K562 (cell line): Measurements from ENCODE around the gene HEXD. TPM values are rescaled to one million over a fixed set of nuclear protein-coding genes. Genes with fewer than 3 reads are reported as not detected.
A peak's percentile ranks its signal among the peaks of the same experiment; 100 is the strongest.

Experiments used
- ATAC-seq: fragments of 200-7000 bp; cut with Tn5 transposase; 3 replicates; pipeline ENCODE4 v1.9.1; 2020; ENCODE audit warnings: moderate library complexity
- BruUV-seq: library from RNA; stranded (reverse); fragments of 400-500 nt; replicated peaks from 2 replicates; lab custom pipeline; 2021; lab: Mats Ljungman, UMichigan
- CTCF ChIA-PET: fragments of 300-600 bp; formaldehyde crosslinking; extraction: SDS; loops from one replicate; lab custom pipeline; 2021; ENCODE audit warnings: low intra/inter-chr PET ratio; lab: Yijun Ruan, JAX
- POLR2A ChIA-PET: fragments of 300-600, 350-650 bp; sonication (Branson Sonifier 250); formaldehyde crosslinking; extraction: SDS; loops from one replicate; lab custom pipeline; 2021; ENCODE audit warnings: antibody characterized with exemption, inconsistent platforms; lab: Yijun Ruan, JAX
- DNase-seq, 4 experiments: peaks; one replicate each; pipeline versions ENCODE4 v3.0.0 to v3.0.0-alpha.2; 2011 to 2018; ENCODE audit warnings: low spot score in 3 of 4, mixed read lengths in 3 of 4; ENCODE audit errors: extremely low read depth in 1 of 4
- FAIRE-seq: peaks from 2 replicates; lab custom pipeline; 2011; peaks lifted over from hg19 to GRCh38; lab: Jason Lieb, UNC
- H2AFZ ChIP-seq: 2 replicates; pipeline ENCODE4 v1.6.0; 2011; ENCODE audit warnings: low read depth, low read length, control low read depth, inconsistent platforms
- H3K27ac ChIP-seq: fragments of 200-600 bp; 3 replicates; pipeline ENCODE4 v1.8.0; 2011; ENCODE audit warnings: low read depth, mild to moderate bottlenecking, control low read depth, inconsistent platforms, low read length, moderate library complexity, mixed read lengths; ENCODE audit errors: extremely low read depth
- H3K27me3 ChIP-seq, 2 experiments: fragments of 300-600 bp in 1 of 2; 2 replicates in 1 of 2; 3 replicates in 1 of 2; pipeline versions ENCODE4 v1.6.0 to v1.8.0; 2011; ENCODE audit warnings: inconsistent platforms in 2 of 2, low read length in 2 of 2, mild to moderate bottlenecking in 1 of 2, mixed read lengths in 1 of 2, moderate library complexity in 1 of 2; ENCODE audit not compliant: control insufficient read depth in 2 of 2, insufficient read depth in 2 of 2
- H3K36me3 ChIP-seq: fragments of 300-600 bp; 3 replicates; pipeline ENCODE4 v1.8.0; 2011; ENCODE audit warnings: mild to moderate bottlenecking, low read length, inconsistent platforms; ENCODE audit not compliant: control insufficient read depth, insufficient read depth
- H3K4me1 ChIP-seq, 2 experiments: fragments of 200-600 bp in 1 of 2; replicated peaks in 1 of 2; 2 replicates in 1 of 2; 3 replicates in 1 of 2; pipeline versions ENCODE4 v1.5.1 to v1.8.0; 2011; ENCODE audit warnings: inconsistent platforms in 2 of 2, low read length in 2 of 2, mild to moderate bottlenecking in 1 of 2, mixed read lengths in 1 of 2, moderate library complexity in 1 of 2; ENCODE audit not compliant: control insufficient read depth in 2 of 2, insufficient read depth in 2 of 2
- H3K4me2 ChIP-seq: 2 replicates; pipeline ENCODE4 v1.6.1; 2011; ENCODE audit warnings: low read length, control low read depth, inconsistent platforms, mixed read lengths; ENCODE audit not compliant: insufficient read depth
- H3K4me3 ChIP-seq: fragments of 200-600 bp; sonication (generic), shearing (Covaris generic); 2 replicates; pipeline ENCODE4 v1.5.1; 2016; ENCODE audit warnings: control low read depth, inconsistent platforms
- H3K79me2 ChIP-seq: fragments of 200-600 bp; 3 replicates; pipeline ENCODE4 v1.8.0; 2011; ENCODE audit warnings: low read length, inconsistent platforms; ENCODE audit not compliant: control insufficient read depth, insufficient read depth
- H3K9ac ChIP-seq, 2 experiments: 2 replicates each; pipeline versions ENCODE4 v1.6.0 to v1.6.1; 2011; ENCODE audit warnings: low read depth in 2 of 2, low read length in 2 of 2, control low read depth in 1 of 2, inconsistent platforms in 1 of 2, mild to moderate bottlenecking in 1 of 2, mixed read lengths in 1 of 2; ENCODE audit not compliant: insufficient read depth in 1 of 2
- H3K9me1 ChIP-seq: one replicate; pipeline ENCODE4 v1.6.0; 2011; ENCODE audit warnings: inconsistent platforms, mild to moderate bottlenecking, low read length, moderate library complexity; ENCODE audit not compliant: control insufficient read depth, insufficient read depth
- H3K9me3 ChIP-seq: replicated peaks from 2 replicates; pipeline ENCODE4 v1.5.1; 2011; ENCODE audit warnings: low read depth, low read length, inconsistent platforms; ENCODE audit not compliant: control insufficient read depth, insufficient read depth
- H4K20me1 ChIP-seq: replicated peaks from 2 replicates; pipeline ENCODE4 v1.6.1; 2011; ENCODE audit warnings: low read length, inconsistent platforms, mixed read lengths; ENCODE audit not compliant: control insufficient read depth, insufficient read depth
- BACH1 ChIP-seq: fragments of 200-800 bp; sonication (Bioruptor generic); IDR thresholded peaks from 2 replicates; pipeline ENCODE4 v1.6.1; 2016; ENCODE audit warnings: missing genetic modification characterization, missing compliant biosample characterization
- BRD4 ChIP-seq: fragments of 200-600 bp; sonication (generic); IDR thresholded peaks from 2 replicates; pipeline ENCODE4 v1.6.1; 2017; ENCODE audit warnings: inconsistent platforms
- CBX5 ChIP-seq: IDR thresholded peaks from 2 replicates; pipeline ENCODE4 v1.6.1; 2014; ENCODE audit warnings: low read depth, borderline replicate concordance
- ELF4 ChIP-seq: fragments of 450-650 bp; formaldehyde crosslinking; IDR thresholded peaks from 2 replicates; pipeline ENCODE4 v1.4.0; 2022; ENCODE audit warnings: missing genetic modification characterization
- GATAD2B ChIP-seq: fragments of 450-650 bp; IDR thresholded peaks from 2 replicates; pipeline ENCODE4 v1.6.1; 2017; ENCODE audit warnings: mild to moderate bottlenecking, borderline replicate concordance
- GTF2F1 ChIP-seq: IDR thresholded peaks from 2 replicates; pipeline ENCODE4 v1.6.1; 2011; ENCODE audit warnings: low read depth, low read length, improper control_type of control experiment
- ILK ChIP-seq: fragments of 450-650 bp; IDR thresholded peaks from 2 replicates; pipeline ENCODE4 v1.6.1; 2016; ENCODE audit warnings: missing genetic modification characterization, low read depth, mild to moderate bottlenecking, missing compliant biosample characterization, moderate library complexity, borderline replicate concordance
- KLF13 ChIP-seq: fragments of 450-650 bp; IDR thresholded peaks from 2 replicates; pipeline ENCODE4 v1.6.1; 2016; ENCODE audit warnings: missing genetic modification characterization, low read depth, mild to moderate bottlenecking, missing compliant biosample characterization, moderate library complexity, borderline replicate concordance
- KLF16 ChIP-seq: IDR thresholded peaks from 2 replicates; pipeline ENCODE4 v1.6.1; 2016; ENCODE audit warnings: antibody characterized with exemption
- NONO ChIP-seq, 2 experiments: fragments of 200-400 bp in 1 of 2; fragments of 450-650 bp in 1 of 2; formaldehyde crosslinking in 1 of 2; IDR thresholded peaks; 2 replicates each; pipeline ENCODE4 v1.6.1; 2017; ENCODE audit warnings: low read depth in 2 of 2, mild to moderate bottlenecking in 2 of 2, moderate library complexity in 2 of 2, low read length in 1 of 2
- SIN3A ChIP-seq, 2 experiments: fragments of 150-350 bp in 1 of 2; IDR thresholded peaks; 2 replicates each; pipeline ENCODE4 v1.6.1; 2011 to 2016; ENCODE audit warnings: borderline replicate concordance in 2 of 2, low read depth in 2 of 2, low read length in 2 of 2, mild to moderate bottlenecking in 2 of 2, moderate library complexity in 2 of 2; ENCODE audit not compliant: control insufficient read depth in 1 of 2
- TAF15 ChIP-seq: fragments of 200-400 bp; formaldehyde crosslinking; IDR thresholded peaks from 2 replicates; pipeline ENCODE4 v1.6.1; 2017; ENCODE audit warnings: mild to moderate bottlenecking, low read depth, low read length, moderate library complexity
- TRIM25 ChIP-seq: fragments of 450-650 bp; IDR thresholded peaks from 2 replicates; pipeline ENCODE4 v1.7.0; 2016; ENCODE audit warnings: borderline replicate concordance
- XRCC3 ChIP-seq: fragments of 450-650 bp; IDR thresholded peaks from 2 replicates; pipeline ENCODE4 v1.6.1; 2017; ENCODE audit warnings: mild to moderate bottlenecking, moderate library complexity
- XRCC4 ChIP-seq: IDR thresholded peaks from one replicate; pipeline ENCODE4 v1.6.1; 2011; ENCODE audit not compliant: insufficient read depth, insufficient read length; ENCODE audit errors: extremely low read depth
- YBX1 ChIP-seq: fragments of 450-650 bp; IDR thresholded peaks from 2 replicates; pipeline ENCODE4 v1.7.1; 2016; ENCODE audit warnings: mild to moderate bottlenecking
- ZNF354B ChIP-seq: fragments of 250-450 bp; sonication (Bioruptor Pico); IDR thresholded peaks from 2 replicates; pipeline ENCODE4 v1.4.0; 2020
- WGBS: fragments of 100-300 bp; shearing (Covaris generic); methylation state at CpG from one replicate; pipeline ENCODE4 v1.1.6; 2016; ENCODE audit warnings: low coverage, mixed read lengths; ENCODE audit not compliant: insufficient coverage; ENCODE audit errors: missing lambda C conversion rate; 5-methylcytosine and 5-hydroxymethylcytosine counted together
- in situ Hi-C: fragments of 300-500 bp; cut with MboI; formaldehyde crosslinking; loops from 4 replicates; pipeline ENCODE4 v1.15.0; 2018; ENCODE audit warnings: inconsistent platforms, mixed read lengths
- intact Hi-C: fragments of 100-400 bp; cut with micrococcal nuclease; formaldehyde crosslinking; loops from 2 replicates; pipeline ENCODE4 v1.14.2; 2022
- polyA plus RNA-seq, 8 experiments: library from polyadenylated mRNA; depleted of rRNA in 4 of 8; stranded (reverse) in 5 of 8; unstranded in 3 of 8; fragments of >200 nt; fragmentation: Nextera tagmentation in 2 of 8; fragmentation: Illumina TruSeq in 1 of 8; extraction: Ambion mirVana in 2 of 8; extraction: Trizol in 1 of 8; gene quantifications; 2 replicates each; pipeline versions ENCODE4 v1.2.1 to v1.2.3, GENCODE V29; 2011 to 2014; ENCODE audit warnings: inconsistent platforms in 1 of 8, missing spikeins in 1 of 8
- total RNA-seq, 7 experiments: library from RNA; depleted of rRNA in 6 of 7; stranded (reverse); fragments of >200 nt in 6 of 7; fragmentation: Illumina TruSeq in 2 of 7; extraction: Trizol in 2 of 7; gene quantifications; 2 replicates each; pipeline versions ENCODE4 v1.2.1 to v1.2.3, GENCODE V29; 2011 to 2021; ENCODE audit warnings: low replicate concordance in 1 of 7
- TF ChIP-seq, protein P1 (sequence below): fragments of 200-800 bp; sonication (Bioruptor generic); IDR thresholded peaks from 2 replicates; pipeline ENCODE4 v1.6.1; 2017; ENCODE audit warnings: missing genetic modification characterization, missing compliant biosample characterization

Gene HEXD
- total and polyA plus RNA-seq, 9 of the 15 experiments (the other 6 are each of a cell fraction or from before 2014, with no cell fraction given) = 1.0 to 25.3 (median 10.0) TPM

GRCh38 chr17:82457073-82457928, 39.2 kb downstream of the HEXD start (continued):
- TF ChIP-seq, protein P1, sequence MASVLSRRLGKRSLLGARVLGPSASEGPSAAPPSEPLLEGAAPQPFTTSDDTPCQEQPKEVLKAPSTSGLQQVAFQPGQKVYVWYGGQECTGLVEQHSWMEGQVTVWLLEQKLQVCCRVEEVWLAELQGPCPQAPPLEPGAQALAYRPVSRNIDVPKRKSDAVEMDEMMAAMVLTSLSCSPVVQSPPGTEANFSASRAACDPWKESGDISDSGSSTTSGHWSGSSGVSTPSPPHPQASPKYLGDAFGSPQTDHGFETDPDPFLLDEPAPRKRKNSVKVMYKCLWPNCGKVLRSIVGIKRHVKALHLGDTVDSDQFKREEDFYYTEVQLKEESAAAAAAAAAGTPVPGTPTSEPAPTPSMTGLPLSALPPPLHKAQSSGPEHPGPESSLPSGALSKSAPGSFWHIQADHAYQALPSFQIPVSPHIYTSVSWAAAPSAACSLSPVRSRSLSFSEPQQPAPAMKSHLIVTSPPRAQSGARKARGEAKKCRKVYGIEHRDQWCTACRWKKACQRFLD (CRISPR knock-in tag) = peak; percentile 66; the same call in 1 of the 2 replicates
- no peak for TF ChIP-seq YBX1
- TF ChIP-seq CBX5 = no peak
- TF ChIP-seq BACH1 (tag) = peak; percentile 46; the same call in 1 of the 2 replicates
- TF ChIP-seq XRCC4 = no peak
- no peak for TF ChIP-seq ZNF354B (CRISPR knock-in tag)
- TF ChIP-seq KLF16 = no peak

DNA sequence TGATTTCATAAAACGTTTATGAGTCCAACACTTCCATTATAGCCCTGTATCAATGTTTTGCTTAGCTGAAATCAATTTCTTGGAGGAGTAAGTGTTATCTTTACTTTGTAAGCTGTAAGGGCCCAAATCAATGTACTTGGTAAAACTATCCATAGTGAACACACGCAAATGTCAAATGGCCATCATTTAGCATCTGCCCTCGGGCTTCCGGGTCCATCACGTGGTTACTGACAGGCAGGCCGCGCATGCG, 39.7 kb downstream of the HEXD start:
- Histone ChIP-seq H3K9ac (peak overlapping the region; percentile 96 to 97), H3K9me1 (peaks cover 3% of the 10 kb centered on the region), H3K4me2 (peak overlapping the region; percentile 89), H2AFZ (0 out of 2 replicates have a peak overlapping the region, but pooled peaks have one; percentile 82), H3K4me1 (peaks cover 48 to 66% of the 10 kb centered on the region in 2 experiments), H3K27ac (peak overlapping the region; percentile 97), H3K79me2 (peaks cover 40% of the 10 kb centered on the region), H3K9me3 (no peaks in the 10 kb centered on the region), H3K4me3 (peak overlapping the region; percentile 83), H3K36me3 (peaks cover 28% of the 10 kb centered on the region), H4K20me1 (no peaks in the 10 kb centered on the region), H3K27me3 (no peaks in the 10 kb centered on the region)
- intact Hi-C loops (loop anchor here (1.0 to 5.0 kb wide), 3 partner anchors 34 to 94 kb away; partner anchors contain the start of gene FOXK2), in situ Hi-C loops (no loop called here)
- CTCF ChIA-PET = no interaction called here
- POLR2A ChIA-PET = interaction anchor here (0.8 to 1.3 kb wide), 5 partner anchors 10 to 245 kb away, joined by 3 to 5 read pairs (median 4); partner anchors contain the start of genes CCDC57 and FOXK2
- TSS peak; percentile 96 for BruUV-seq
- DNase-seq = peak in 1 of 4 experiments; percentile 92
- 0% methylated on average over 8 of the region's 8 CpGs for WGBS
- FAIRE-seq = peak; percentile 88
- no peak for ATAC-seq
- TF ChIP-seq ILK (tag) (no peak), TAF15 (no peak), ELF4 (peak; percentile 39; the same call in 1 of the 2 replicates), TRIM25 (no peak), GTF2F1 (no peak), BRD4 (peak; percentile 65; the same call in 1 of the 2 replicates), KLF13 (no peak), NONO (IDR thresholded peaks at IDR 0.05; ENCODE audit: low read depth in 2 of 2, low read length in 1 of 2) (no peak), GATAD2B (0 out of 2 replicates have a peak, but pooled peaks have one; percentile 6), SIN3A (IDR thresholded peaks at IDR 0.05; ENCODE audit: borderline replicate concordance in 2 of 2, control insufficient read depth in 1 of 2, low read depth in 2 of 2, low read length in 2 of 2) (peak; percentile 27 to 87; a peak in 1 of 4 replicates), XRCC3 (no peak)
